ENCODE measurements around the gene UTS2B.

The UTS2B gene

GRCh38 chr3:191236646-191237045, 93.7 kb downstream of the UTS2B start:
- DNase-seq = no peak

GRCh38 chr3:191235331-191236314, 94.7 kb downstream of the UTS2B start:
- no peak for DNase-seq

- no peak for DNase-seq
Measured at GRCh38 chr3:191234216-191234615, 96.1 kb downstream of the UTS2B start.

GRCh38 chr3:191227541-191227940, 102.8 kb downstream of the UTS2B start:
- no peak for DNase-seq

GRCh38 chr3:191221638-191222037, 108.7 kb downstream of the UTS2B start:
- DNase-seq = no peak

- no peak for DNase-seq
Measured at GRCh38 chr3:191220908-191221307, 109.4 kb downstream of the UTS2B start.

GRCh38 chr3:191217301-191217700, 113.0 kb downstream of the UTS2B start:
- DNase-seq = no peak

Measured in COR-L47 (cell line).